Measurements from ENCODE around the gene CLEC4G. TPM values are rescaled to one million over a fixed set of nuclear protein-coding genes. Genes with fewer than 3 reads are reported as not detected.

CLEC4G gene
- total RNA-seq, 1 experiment from 2014 or later, result not detected

DNA sequence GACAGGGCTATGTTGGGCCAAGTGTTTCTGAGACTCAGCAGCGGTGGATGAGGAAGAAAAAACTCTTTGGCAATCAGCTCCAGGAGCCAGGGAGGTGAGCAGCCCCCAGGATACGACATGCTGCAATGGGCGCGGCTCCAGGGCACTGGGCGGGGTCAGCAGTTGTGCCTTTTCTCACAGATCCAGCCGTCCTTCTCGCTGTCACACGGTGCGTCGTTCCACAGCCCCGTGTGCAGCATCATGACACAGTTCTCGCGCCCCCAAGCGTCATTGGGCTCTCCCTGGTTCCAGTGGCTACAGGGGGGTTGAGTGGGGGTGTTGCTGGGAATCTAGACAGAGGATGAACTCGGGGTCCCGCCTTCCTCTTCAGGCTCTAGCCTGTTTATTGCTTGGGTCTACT lies 2.7 kb downstream of the CLEC4G start:
- no peak for DNase-seq (ENCODE audit: low read depth)

DNA sequence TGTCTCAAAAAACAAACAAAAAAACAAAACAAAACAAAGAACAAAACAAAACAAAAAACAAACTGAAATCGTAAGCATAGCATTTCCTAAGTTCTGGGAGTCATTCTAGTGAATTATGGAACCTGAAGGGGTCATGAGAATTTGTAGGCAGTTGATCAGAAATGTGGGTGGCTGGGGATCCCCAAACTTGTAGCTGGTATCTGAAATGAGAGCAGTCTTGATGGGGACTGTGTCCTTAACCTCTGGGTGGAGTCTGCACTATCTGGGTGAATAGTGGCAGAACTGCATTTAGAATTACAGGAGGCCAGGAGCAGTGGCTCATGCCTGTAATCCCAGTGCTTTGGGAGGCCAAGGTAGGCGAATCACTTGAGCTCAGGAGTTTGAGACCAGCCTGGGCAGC lies 6.1 kb downstream of the CLEC4G start:
- DNase-seq (ENCODE audit: low read depth), result no peak

DNA sequence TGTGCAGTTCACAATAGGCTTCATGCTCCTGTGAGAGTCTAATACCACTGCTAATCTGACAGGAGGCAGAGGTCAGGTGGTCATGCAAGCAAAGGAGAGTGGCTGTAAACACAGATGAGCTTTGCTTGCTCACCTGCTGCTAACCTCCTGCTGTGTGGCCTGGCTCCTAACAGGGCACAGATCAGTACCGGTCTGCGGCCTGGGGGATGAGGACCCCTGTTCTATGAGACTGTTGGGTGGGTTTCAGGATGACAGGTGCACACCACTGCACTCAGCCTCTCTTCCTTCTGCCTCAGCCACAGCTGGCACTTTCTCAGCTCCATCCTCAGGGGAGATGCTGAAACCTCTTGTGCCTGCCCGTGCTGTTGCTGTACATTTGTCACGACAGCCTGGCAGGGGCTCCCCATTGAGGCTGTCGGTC lies 9.7 kb downstream of the CLEC4G start:
- no peak for DNase-seq (ENCODE audit: low read depth)

DNA sequence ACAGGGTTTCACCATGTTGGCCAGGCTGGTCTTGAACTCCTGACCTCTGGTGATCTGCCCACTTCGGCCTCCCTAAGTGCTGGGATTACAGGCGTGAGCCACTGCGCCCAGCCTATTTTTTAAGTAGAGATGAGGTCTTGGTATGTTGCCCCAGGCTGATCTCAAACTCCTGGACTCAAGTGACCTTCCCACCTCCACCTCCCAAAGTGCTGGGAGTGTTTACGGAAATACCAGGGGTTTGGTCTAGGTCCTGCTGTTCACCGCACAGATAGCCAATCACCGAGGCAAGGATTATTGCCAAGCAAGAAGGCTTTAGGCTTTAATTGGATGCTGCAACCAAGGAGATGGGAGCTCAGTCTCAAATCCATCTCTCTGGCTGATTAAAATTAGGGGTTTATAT lies 11.6 kb downstream of the CLEC4G start:
- no peak for DNase-seq (ENCODE audit: low read depth)

DNA sequence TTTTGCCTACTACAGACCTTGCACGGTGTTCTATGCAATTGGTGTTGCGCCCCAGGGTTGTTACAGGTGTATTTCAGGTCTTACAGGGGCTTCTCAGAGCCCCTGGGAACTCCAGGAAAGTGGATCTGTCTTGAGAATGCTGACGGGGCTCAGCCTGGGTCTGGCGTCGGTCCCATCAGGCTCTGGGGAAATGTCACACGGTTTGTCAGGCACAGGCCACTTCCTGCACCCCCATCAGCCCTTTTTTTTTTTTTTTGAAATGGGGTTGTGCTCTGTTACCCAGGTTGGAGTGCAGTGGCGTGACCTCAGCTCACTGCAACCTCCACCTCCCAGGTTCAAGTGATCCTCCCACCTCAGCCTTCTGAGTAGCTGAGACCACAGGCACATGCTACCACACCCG lies 13.2 kb downstream of the CLEC4G start:
- DNase-seq (ENCODE audit: low read depth), result no peak

DNA sequence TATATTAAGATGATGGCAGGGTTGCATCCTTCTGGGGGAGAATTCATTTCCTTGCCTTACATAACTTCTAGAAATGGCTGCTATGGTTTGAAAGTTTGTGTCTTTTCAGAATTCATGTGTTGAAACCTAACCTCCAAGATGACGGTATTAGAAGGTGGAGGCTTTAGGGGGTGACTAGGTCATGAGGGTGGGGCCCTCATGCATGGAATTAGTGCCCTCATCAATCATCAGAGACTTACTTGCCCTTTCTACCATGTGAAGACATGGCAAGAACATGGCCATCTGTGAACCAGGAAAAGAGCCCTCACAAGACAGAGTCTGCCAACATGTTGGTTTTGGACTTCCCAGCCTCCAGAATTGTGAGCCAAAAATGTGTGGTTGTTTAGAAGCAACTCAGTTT lies 15.1 kb downstream of the CLEC4G start:
- DNase-seq (ENCODE audit: low read depth), result no peak

DNA sequence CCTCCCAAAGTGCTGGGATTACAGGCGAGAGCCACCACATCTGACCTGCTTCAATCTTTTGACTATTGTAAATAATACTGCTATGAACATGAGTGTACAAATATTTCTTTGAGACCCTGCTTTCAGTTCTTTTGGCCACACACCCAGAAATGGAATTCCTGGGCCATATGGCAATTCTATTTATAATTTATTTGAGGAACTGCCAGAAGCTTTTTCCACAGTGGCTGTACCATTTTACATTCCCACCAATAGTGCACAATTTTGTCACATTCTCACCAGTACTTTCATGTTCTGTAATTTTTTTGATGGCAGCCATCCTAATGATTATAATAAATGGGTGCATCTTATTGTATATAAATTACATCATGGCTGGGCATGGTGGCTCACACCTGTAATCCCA lies 16.2 kb downstream of the CLEC4G start:
- DNase-seq (ENCODE audit: low read depth), result no peak

DNA sequence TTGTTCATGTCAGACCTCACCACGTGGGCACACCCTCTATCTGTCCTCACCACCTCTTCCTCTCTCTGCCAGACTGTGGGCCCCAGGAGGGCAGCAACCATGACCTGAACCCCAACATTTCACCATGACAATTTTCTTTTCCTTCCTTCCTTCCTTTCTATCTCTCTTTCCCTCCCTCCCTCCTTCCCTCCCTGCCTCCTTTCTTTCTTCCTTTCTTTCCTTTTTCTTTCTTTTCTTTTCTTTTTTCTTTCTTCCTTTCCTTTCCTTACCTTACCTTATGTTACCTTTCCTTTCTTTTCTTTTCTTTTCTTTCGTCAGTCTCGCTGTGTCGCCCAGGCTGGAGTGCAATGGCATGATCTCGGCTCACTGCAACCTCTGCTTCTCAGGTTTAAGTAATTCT lies 21.3 kb downstream of the CLEC4G start:
- DNase-seq (ENCODE audit: low read depth), result no peak

DNA sequence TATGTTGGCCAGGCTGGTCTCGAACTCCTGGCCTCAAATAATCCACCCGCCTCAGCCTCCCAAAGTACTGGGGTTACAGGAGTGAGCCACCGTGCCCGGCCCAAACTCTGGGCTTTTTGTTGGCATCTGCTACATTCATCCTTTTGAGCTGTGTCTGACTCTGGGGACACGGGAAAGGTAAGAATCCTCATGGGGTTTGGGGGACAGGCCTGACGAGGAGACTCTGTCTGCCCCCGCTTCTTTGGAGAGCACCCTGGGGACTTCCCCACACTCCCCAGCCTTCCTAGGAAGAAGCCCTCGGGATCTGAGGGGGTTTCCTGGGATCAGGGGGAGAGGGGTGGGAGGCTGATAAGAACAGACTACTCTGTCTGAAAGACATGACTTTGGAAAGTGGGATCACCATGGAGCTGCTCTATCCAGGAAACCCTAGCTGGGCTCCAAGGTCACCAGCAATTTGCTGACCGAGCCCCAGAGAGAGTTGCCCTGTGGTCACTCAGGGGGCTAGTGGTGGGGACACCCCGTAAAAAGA lies 21.9 kb downstream of the CLEC4G start:
- no peak for DNase-seq (ENCODE audit: low read depth)

DNA sequence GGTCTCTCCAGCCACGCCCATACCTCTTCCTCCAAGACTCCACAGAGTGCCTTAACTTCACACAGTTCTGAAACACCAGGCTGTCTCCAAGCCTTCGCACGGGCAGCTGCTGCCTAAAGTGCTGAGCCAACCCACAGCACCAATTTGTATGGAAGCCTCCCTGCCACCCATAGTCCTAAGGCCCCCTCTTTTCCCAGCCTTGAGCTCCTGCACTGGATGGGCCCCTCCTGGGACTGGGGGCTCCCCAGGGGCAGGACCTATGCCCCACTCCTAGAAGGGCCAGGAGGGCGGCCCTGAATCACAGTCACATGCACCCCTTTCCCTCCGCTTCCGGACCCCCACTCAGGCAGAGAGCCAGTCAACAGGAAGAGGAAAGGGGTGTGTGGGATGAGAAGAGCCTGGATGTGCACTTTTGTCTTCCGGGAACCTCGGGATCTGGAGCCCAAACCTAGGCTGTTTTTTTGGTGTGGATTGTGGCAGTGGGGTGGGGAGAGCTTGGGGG lies 24.9 kb downstream of the CLEC4G start:
- DNase-seq (ENCODE audit: low read depth), result no peak

DNA sequence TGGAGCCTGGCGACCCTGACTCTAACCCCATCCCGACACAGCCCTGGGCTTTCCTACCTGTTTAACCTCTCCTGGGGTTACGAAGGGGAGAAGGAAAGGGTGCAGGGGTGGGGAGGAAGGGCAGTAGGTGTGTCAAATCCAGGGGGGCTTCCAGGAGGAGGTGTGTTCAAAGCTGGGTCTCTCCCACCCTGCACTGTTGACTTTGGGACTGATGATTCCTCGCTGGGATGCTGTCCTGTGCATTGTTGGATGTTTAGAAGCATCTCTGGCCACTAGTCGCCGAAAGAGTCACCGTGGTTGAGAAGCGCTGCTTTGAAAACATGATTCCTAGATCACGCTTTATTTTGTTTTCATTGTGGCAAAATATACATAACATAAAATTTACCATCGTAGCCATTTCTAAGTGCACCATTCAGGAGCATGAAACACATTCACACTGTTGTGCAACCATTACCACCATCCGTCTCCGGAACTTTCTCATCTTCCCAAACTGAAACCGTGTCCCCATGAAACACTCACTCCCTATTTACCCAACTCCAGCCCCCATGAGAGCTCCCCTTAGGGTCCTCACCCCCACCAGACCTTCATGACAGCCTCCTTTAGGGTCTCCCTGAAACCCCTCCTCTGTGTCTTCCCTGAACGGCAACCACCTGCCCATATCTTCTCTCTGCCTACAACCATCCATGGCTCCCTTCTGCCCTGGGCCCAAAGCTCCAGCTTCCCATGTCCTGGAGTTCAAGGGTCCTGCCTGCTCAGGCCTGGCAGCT lies 25.5 kb downstream of the CLEC4G start:
- DNase-seq (ENCODE audit: low read depth), result no peak

DNA sequence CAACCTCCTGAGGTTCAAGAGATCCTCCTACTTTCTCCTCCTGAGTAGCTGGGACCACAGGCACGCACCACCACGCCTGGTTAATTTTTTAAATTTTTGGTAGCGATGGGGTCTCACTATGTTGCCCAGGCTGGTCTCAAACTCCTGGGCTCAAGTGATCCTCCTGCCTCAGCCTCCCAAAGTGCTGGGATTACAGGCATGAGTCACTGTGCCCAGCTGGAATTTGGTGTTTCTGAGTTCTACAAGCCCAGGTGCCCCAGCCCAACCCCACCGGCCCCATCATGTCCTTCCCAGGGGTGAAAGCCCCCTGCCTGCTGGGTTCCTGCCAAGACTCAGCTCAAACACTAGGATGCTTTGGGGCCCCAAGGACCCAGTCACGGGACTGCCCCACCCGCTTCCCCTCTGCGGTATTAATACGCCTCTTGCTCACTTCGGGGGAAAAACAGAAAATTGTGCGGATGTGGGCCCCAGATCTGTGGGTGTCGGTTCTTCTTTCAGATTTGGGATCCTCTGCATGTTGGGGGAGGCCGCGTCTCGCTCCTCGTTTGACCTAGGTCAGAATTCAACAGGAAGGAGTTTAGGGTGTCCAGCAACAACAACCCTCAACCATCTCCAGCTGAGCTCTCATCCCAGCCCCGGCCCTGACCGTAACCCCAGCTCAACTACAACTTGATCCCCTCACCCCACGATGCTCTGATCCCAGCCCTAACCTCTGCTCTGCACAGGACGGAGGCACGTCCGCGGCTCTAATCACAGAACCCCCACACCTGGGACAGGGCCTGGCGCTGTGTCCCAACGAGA lies 26.3 kb downstream of the CLEC4G start:
- DNase-seq (ENCODE audit: low read depth), result no peak

DNA sequence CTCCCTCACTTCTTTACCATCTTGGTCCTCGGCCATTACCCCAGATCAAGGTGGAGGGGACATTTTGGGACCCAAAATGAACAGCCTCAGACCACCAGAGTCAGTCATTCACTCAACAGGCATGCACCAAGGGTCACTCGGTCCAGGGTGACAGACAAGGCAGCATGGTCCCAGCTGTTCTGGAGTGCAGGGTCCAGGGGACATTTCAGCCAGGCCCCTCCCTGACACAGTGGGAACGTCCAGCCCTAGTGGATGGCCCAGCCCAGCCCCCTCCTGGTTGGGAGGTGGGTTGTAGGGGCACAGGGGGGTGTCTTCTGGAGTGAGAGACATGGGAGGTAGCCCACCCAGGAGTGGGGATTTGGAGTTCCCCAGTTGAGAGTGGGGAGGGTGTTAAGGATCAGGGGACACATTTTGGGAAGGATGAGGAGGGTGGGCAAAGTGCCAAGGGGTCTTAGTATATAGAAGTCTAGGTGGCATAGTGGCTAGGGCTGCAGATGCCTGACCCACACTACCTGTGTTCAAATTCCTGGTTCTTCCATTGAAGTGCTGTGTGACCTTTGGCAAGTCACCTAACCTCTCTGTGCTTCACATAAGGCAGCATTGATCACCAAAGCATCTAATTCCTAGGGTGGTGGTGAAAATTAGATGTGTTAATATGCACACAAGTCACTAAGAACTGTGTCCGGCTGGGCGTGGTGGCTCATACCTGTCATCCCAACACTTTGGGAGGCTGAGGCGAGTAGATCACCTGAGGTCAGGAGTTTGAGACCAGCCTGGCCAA lies 27.4 kb downstream of the CLEC4G start:
- no peak for DNase-seq (ENCODE audit: low read depth)

DNA sequence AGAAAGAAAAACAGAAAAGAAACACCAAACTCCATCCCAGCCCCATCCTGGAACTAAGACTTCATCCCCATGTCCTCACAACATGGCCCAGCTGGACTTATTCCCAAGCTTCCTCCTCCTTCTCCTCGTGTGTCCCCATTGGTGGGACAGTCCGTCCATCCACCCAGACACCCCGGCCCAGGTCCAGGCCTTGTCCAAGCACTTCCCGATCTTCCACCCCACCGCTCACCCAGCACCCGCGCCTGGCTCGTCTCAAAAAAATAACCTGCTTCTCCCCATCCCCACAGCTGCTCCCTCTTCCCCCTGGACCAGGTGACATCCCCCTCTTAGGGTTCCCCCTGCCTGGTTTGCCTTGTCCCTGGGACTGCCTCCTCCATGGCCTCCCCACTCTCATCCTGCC lies 28.6 kb downstream of the CLEC4G start:
- DNase-seq (ENCODE audit: low read depth), result no peak

DNA sequence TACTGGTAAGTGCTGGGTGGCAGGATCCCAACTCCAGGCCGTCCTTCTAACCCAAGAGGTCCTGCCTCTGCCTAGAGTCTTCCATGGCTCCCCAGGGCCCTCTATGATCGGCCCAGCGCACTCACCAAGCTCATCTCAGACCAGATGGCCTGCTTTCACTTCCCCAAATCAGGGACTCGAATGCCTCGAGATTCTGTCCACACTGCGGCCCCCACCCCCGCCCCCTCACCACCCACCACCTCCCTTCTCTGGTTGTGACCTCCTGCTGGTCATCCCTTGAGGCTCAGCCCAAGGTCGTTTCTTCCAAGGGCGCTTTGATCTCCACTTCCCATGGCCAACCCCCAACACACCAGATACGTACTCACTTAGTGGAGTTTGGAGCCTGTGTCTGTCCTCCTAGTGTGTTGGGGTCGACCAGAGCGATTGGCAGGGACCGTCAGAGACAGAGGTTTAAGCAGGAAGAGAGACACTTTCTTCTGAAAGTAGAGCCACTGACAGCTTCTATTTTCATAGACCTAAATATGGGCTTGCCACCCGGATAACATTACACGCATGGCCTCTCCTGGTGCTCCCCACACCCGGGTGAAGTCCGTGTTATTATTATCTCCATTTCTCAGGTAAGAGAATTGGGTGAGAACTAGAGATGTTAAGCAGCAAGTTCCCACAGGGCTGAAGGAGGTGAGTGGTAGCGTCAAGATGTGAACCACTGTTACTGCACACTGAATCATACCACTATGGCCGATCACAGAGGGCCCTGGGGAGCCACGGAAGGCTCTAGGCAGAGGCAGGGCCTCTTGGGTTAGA lies 30.1 kb downstream of the CLEC4G start, which contains the start of gene FCER2:
Gene FCER2, minus strand, starts transcription at position 478 of the 804 bp plus-strand sequence. CDS start 2,371 bp downstream, outside the sequence.
- no peak for DNase-seq (ENCODE audit: low read depth)

DNA sequence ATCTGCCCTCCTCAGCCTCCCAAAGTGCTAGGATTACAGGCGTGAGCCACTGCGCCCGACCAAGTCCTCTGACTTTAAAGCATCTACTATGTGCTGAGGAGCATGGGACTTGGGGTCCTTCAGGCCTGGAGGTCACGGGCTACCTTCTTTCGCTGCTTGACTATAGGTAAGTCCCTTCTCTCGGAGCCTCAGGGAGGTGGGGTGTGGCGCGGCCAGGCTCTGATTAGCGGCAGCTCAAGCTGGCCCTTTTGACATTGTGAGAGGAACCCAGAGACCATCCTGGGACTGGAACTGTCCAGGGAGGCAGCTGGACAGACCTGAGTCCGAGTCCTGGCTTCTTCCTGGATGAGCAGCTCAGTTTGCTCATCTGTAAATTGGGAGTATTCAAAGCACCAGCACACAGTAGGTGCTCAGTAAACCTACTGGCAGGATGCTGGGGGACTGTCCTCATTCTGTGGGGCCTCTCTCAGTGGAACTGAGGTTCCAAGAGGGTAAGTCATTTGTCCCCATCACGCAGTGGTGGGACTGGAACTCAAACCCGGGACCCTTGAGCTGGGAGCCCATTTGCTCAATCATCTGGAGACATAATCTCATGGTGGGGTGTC lies 30.8 kb downstream of the CLEC4G start:
- DNase-seq (ENCODE audit: low read depth), result no peak

DNA sequence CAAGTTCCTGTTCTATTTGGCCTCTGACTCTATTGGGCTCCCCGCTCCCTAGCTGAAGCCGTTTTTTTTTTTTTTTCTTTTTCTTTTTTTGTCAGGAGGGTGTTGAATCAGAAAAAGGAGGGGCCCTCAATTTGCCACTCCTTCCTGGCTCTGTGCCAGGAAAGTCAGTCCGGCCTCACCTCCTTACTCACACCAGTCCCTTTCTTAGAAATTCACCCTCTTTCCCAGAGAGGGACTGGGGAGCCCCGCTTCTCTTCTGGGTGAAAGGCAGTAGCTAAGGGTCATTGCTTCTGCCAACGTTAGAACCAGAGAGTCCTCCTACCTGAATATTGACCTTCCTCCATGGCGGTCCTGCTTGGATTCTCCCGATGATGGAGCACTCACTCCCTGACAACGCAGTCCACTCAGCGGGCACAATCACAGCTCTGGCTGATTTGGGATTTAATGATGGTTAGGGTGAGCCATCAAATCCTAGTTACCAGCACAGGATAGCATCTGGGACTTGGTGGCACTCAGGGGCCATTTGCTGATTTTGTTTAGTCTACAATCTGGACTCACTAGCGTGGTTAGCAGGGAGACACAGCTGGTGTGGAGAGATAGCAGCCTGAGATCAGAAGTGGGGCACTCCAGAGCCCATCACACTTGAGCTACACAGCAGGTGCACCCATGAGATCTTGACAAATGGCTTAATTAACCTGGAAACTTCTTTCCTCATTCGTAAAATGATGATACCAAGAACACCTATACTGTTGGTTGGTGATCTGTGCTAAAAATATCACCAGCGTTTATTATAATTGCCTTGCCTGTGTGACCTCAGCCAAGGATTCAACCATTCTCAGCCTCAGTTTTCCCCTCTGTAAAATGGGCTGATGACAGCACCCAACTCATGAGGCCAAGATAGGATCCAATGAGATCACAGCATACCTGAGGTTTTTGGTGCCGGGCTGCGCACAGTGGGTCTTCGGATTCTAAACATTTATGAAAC lies 32.2 kb downstream of the CLEC4G start:
- peak; percentile 43 for DNase-seq (ENCODE audit: low read depth)

DNA sequence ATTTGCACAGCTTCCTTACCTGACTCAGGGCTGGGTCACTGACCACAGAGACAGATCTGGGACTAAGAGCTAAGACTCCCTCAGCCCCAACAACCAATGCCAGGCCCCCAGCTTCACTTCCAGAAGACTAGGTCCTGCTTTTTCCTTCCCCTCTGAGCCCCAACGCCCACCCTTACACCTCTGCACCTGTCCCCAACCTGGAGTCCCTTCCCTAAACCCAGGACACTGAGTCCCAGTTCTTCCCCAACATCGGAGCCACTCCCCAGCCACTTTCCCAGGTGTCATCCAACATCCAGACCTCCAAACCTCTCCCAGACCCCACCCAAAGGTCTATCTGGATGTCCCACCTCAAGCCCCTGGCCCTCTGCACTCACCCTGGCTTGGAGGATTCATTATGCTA lies 32.9 kb downstream of the CLEC4G start:
- no peak for DNase-seq (ENCODE audit: low read depth)

DNA sequence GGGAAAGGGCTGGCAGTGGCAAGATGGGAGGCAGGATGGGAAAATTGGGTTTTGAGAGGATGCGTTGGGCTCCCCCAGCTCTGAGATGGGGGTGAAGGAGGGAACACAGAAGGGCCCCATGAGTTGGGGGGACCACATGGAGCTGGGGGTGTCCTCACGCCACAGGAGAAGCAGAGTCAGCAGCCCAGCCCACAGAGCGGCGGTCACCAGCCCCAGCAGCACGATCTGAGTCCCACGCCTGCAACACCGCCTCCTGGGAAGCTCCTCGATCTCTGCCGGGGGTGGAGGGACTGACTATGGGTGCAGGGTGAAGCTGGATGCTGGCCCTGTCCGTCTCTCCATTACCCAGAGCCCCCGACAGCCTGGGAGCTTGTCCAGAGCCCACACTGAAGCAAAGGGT lies 33.3 kb downstream of the CLEC4G start:
- no peak for DNase-seq (ENCODE audit: low read depth)

Data from Daoy (cell line).